Naive thymus-derived CD4-positive, alpha-beta T cell (primary cell): ENCODE data around the gene DRC7. TPM values are rescaled to one million over a fixed set of nuclear protein-coding genes. Genes with fewer than 3 reads are reported as not detected.

ENCODE experiments used
- ATAC-seq: fragments of 150-1000 bp; cut with Tn5 transposase; 2 replicates; pipeline ENCODE4 v1.10.0; 2021; ENCODE audit warnings: mild to moderate bottlenecking, moderate library complexity
- CTCF ChIA-PET: fragments of 350-600 bp; sonication (Branson Sonifier 250); formaldehyde crosslinking; loops from one replicate; lab custom pipeline; 2021; ENCODE audit warnings: antibody characterized with exemption; lab: Charles Lee
- POLR2A ChIA-PET: fragments of 350-600 bp; sonication (Branson Sonifier 250); formaldehyde crosslinking; loops from one replicate; lab custom pipeline; 2021; ENCODE audit warnings: antibody characterized with exemption, inconsistent platforms; lab: Charles Lee
- DNase-seq, 9 donors: peaks; one replicate each; pipeline versions ENCODE4 v3.0.0 to v3.0.0-alpha.2; 2020 to 2022; ENCODE audit warnings: mixed read lengths in 1 of 9
- H3K27ac ChIP-seq: one replicate; pipeline ENCODE4 v1.7.0; 2013; ENCODE audit warnings: mild to moderate bottlenecking, low read depth, low read length, moderate library complexity
- H3K27me3 ChIP-seq, 2 donors: one replicate each; pipeline ENCODE4 v1.7.0; 2013; ENCODE audit warnings: low read length in 2 of 2, mild to moderate bottlenecking in 2 of 2, moderate library complexity in 2 of 2; ENCODE audit not compliant: control insufficient read depth in 2 of 2, insufficient read depth in 2 of 2
- H3K36me3 ChIP-seq, 3 experiments: 1 replicate in 2 of 3; 2 replicates in 1 of 3; pipeline ENCODE4 v1.7.0; 2013; ENCODE audit warnings: low read length in 3 of 3, mild to moderate bottlenecking in 3 of 3, moderate library complexity in 1 of 3; ENCODE audit not compliant: insufficient read depth in 3 of 3, control insufficient read depth in 2 of 3
- H3K4me1 ChIP-seq, 2 donors: one replicate each; pipeline ENCODE4 v1.7.0; 2013; ENCODE audit warnings: low read length in 2 of 2, mild to moderate bottlenecking in 2 of 2, moderate library complexity in 1 of 2; ENCODE audit not compliant: control insufficient read depth in 2 of 2, insufficient read depth in 2 of 2
- H3K4me3 ChIP-seq: 2 replicates; pipeline ENCODE4 v1.7.0; 2013; ENCODE audit warnings: mild to moderate bottlenecking, low read length
- H3K9me3 ChIP-seq, 3 experiments: 1 replicate in 2 of 3; 2 replicates in 1 of 3; pipeline ENCODE4 v1.7.0; 2013; ENCODE audit warnings: low read length in 3 of 3; ENCODE audit not compliant: control insufficient read depth in 2 of 3
- H3K27ac Mint-ChIP-seq, 9 donors: one replicate each; pipeline ENCODE4 v1.8.0; 2020 to 2022; ENCODE audit warnings: mixed read lengths in 9 of 9, mild to moderate bottlenecking in 8 of 9, moderate library complexity in 5 of 9, inconsistent platforms in 2 of 9
- H3K27me3 Mint-ChIP-seq, 5 donors: one replicate each; pipeline ENCODE4 v1.8.0; 2021 to 2022; ENCODE audit warnings: mixed read lengths in 5 of 5, mild to moderate bottlenecking in 1 of 5
- H3K36me3 Mint-ChIP-seq, 5 donors: one replicate each; pipeline ENCODE4 v1.8.0; 2020 to 2022; ENCODE audit warnings: mixed read lengths in 5 of 5, mild to moderate bottlenecking in 3 of 5, inconsistent platforms in 1 of 5
- H3K4me1 Mint-ChIP-seq, 7 donors: one replicate each; pipeline ENCODE4 v1.8.0; 2020 to 2022; ENCODE audit warnings: mixed read lengths in 7 of 7, mild to moderate bottlenecking in 3 of 7, inconsistent platforms in 1 of 7
- H3K4me3 Mint-ChIP-seq, 10 donors: one replicate each; pipeline ENCODE4 v1.8.0; 2020 to 2022; ENCODE audit warnings: mild to moderate bottlenecking in 10 of 10, mixed read lengths in 10 of 10, moderate library complexity in 6 of 10, inconsistent platforms in 2 of 10
- H3K9me3 Mint-ChIP-seq, 11 donors: one replicate each; pipeline ENCODE4 v1.8.0; 2020 to 2022; ENCODE audit warnings: mixed read lengths in 11 of 11, mild to moderate bottlenecking in 4 of 11, inconsistent platforms in 1 of 11, moderate library complexity in 1 of 11
- intact Hi-C, 2 donors: fragments of 100-400 bp; cut with micrococcal nuclease; formaldehyde crosslinking; loops; one replicate each; pipeline ENCODE4 v1.15.1; 2023
- polyA plus RNA-seq, 2 donors: library from polyadenylated mRNA; unstranded; fragments of 300-500 nt; fragmentation: Illumina TruSeq; gene quantifications; one replicate each; pipeline ENCODE4 v1.2.3, GENCODE V29; 2021
- total RNA-seq, 6 experiments: library from RNA in 5 of 6; stranded (reverse) in 5 of 6; gene quantifications; 1 replicate in 5 of 6; 2 replicates in 1 of 6; pipeline ENCODE4 v1.2.3 and lab custom pipeline; 2021 to 2026

The DRC7 gene
- total and polyA plus RNA-seq, 7 experiments from 2014 or later = not detected

DNA sequence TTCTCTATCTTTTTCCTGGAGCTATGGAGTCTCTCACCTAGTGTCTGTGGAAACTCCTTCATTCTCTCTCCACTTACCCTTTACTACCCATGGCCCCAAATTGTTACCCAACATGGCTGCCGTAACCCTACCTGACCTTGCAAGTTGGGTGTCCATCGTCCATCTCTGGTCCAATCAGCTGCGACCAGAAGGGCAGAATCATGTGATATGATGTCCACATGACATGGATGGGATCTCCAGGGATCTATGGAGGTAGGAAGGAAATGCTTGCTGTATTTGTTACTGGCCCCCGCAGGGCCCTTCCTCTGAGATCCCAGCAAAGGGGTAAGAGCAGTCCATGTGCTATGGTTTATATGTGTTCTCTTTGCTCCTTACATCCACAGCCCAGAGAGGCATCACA, 8.0 kb upstream of the DRC7 start:
- Mint-ChIP-seq H3K27me3 (no peaks in the 10 kb centered on the region), H3K4me1 (peaks cover 12 to 20% (median 16%) of the 10 kb centered on the region in 7 donors), H3K27ac (no peak overlapping the region), H3K9me3 (no peaks in the 10 kb centered on the region), H3K36me3 (no peaks in the 10 kb centered on the region), H3K4me3 (no peak overlapping the region)
- no peaks in the 10 kb centered on the region for H3K36me3 ChIP-seq
- ATAC-seq (no peak), DNase-seq (no peak)
- no peaks in the 10 kb centered on the region for H3K9me3 ChIP-seq
- H3K27me3 ChIP-seq = no peaks in the 10 kb centered on the region
- intact Hi-C loops = no loop called here
- ChIA-PET CTCF (interaction anchor here (1.1 kb wide), 1 partner anchor 820 kb away, joined by 3 read pairs; no protein-coding TSS in a partner anchor), POLR2A (no interaction called here)
- no peak overlapping the region for H3K27ac ChIP-seq
- no peak overlapping the region for H3K4me3 ChIP-seq
- H3K4me1 ChIP-seq = peaks cover 10 to 12% of the 10 kb centered on the region in 2 donors

DNA sequence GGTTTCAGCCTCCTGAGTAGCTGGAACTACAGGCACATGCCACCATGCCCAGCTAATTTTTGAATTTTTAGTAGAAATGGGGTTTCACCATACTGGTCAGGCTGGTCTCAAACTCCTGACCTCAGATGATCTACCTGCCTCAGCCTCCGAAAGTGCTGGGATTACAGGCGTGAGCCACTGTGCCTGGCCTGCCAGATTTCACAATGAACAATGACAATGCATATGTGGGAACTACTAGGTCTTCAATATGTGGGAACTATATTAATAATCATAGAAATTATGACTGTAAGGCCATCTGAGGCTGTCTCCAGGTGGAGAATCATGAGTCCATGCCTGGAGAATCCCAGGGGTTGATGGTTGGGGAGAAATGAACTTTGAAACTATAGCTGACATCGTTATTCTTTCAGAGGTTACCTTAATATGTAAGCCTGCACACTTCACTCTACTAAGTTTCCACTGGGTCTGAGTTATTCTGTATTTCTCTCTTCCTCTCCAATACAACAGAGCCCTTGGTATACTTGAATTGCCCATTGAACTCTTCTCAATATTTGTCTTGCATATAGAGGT, 7.2 kb upstream of the DRC7 start:
- CTCF ChIA-PET = interaction anchor here (1.1 kb wide), 1 partner anchor 821 kb away, joined by 3 read pairs; no protein-coding TSS in a partner anchor
- H3K4me1 Mint-ChIP-seq = peaks cover 12 to 20% (median 16%) of the 10 kb centered on the region in 7 donors
- no peaks in the 10 kb centered on the region for H3K36me3 ChIP-seq
- ATAC-seq (no peak), DNase-seq (no peak)
- POLR2A ChIA-PET = no interaction called here
- peak overlapping the region in 8 of 9 donors; percentile 10 to 82 (median 50) for H3K27ac Mint-ChIP-seq
- H3K36me3 Mint-ChIP-seq = no peaks in the 10 kb centered on the region
- no peak overlapping the region for H3K4me3 Mint-ChIP-seq
- H3K27me3 ChIP-seq = no peaks in the 10 kb centered on the region
- peaks cover 10 to 12% of the 10 kb centered on the region in 2 donors for H3K4me1 ChIP-seq
- intact Hi-C loops = no loop called here
- no peak overlapping the region for H3K4me3 ChIP-seq
- peaks cover 0 to 3% (median 0%) of the 10 kb centered on the region in 5 donors for H3K27me3 Mint-ChIP-seq
- H3K27ac ChIP-seq = no peak overlapping the region
- no peaks in the 10 kb centered on the region for H3K9me3 Mint-ChIP-seq
- no peaks in the 10 kb centered on the region for H3K9me3 ChIP-seq

DNA sequence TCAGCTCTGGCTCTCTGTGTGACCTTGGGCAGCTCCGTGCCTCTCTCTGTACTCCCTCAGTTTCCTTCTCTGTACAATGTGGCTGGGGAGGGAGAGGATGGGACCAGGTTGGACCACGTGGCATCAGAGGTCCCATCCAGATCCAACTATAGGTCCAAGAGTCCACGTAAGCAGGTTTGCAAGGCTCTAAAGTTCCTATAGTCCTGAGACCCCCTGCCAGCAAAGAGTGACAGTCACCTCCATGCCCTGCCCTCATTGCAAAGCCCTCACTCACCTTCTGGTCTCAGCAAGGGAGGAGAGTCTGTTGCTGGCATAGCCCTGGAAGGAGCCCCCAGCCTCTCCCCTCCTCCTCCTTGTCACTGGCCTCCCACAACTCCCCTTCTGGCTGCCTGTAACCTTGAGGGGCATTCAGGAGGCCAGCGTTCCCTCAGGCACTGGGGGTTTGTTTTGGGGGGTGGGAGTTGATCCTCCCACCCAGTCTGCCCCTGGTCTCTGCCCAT, 6.1 kb upstream of the DRC7 start:
- ChIA-PET POLR2A (no interaction called here), CTCF (no interaction called here)
- H3K4me3 ChIP-seq = no peak overlapping the region
- DNase-seq (no peak), ATAC-seq (no peak)
- Mint-ChIP-seq H3K9me3 (no peaks in the 10 kb centered on the region), H3K4me3 (no peak overlapping the region), H3K27me3 (peaks cover 0 to 9% (median 0%) of the 10 kb centered on the region in 5 donors), H3K36me3 (no peaks in the 10 kb centered on the region), H3K27ac (peak overlapping the region; percentile 24 to 91 (median 88)), H3K4me1 (peaks cover 12 to 20% (median 16%) of the 10 kb centered on the region in 7 donors)
- H3K4me1 ChIP-seq = peaks cover 10 to 12% of the 10 kb centered on the region in 2 donors
- intact Hi-C loops = no loop called here
- H3K27ac ChIP-seq = no peak overlapping the region
- H3K9me3 ChIP-seq = no peaks in the 10 kb centered on the region
- H3K27me3 ChIP-seq = no peaks in the 10 kb centered on the region
- H3K36me3 ChIP-seq = no peaks in the 10 kb centered on the region

- no peak overlapping the region for H3K4me3 ChIP-seq
- Mint-ChIP-seq H3K4me3 (peak overlapping the region; percentile 34 to 83 (median 63)), H3K9me3 (no peaks in the 10 kb centered on the region), H3K4me1 (peaks cover 12 to 20% (median 16%) of the 10 kb centered on the region in 7 donors), H3K36me3 (no peaks in the 10 kb centered on the region), H3K27me3 (peaks cover 0 to 9% (median 0%) of the 10 kb centered on the region in 5 donors), H3K27ac (peak overlapping the region; percentile 86 to 91 (median 90))
- ATAC-seq (no peak), DNase-seq (no peak)
- H3K4me1 ChIP-seq = peaks cover 10 to 12% of the 10 kb centered on the region in 2 donors
- peak overlapping the region; percentile 56 for H3K27ac ChIP-seq
- ChIA-PET POLR2A (interaction anchor here (0.5 to 1.6 kb wide), 2 partner anchors 46 to 547 kb away, joined by 3 to 6 read pairs; partner anchors contain the start of gene KATNB1), CTCF (no interaction called here)
- H3K36me3 ChIP-seq = no peaks in the 10 kb centered on the region
- no peaks in the 10 kb centered on the region for H3K27me3 ChIP-seq
- no peaks in the 10 kb centered on the region for H3K9me3 ChIP-seq
- intact Hi-C loops = loop anchor here in 1 of 2 donors (1.0 kb wide), 1 partner anchor 46 kb away; the partner anchor contains the start of gene KATNB1
These were observed 5.4 kb upstream of the DRC7 start for GRCh38 chr16:57688987-57689761.

- Mint-ChIP-seq H3K9me3 (no peaks in the 10 kb centered on the region), H3K27me3 (peaks cover 0 to 9% (median 0%) of the 10 kb centered on the region in 5 donors), H3K36me3 (no peaks in the 10 kb centered on the region), H3K27ac (peak overlapping the region; percentile 86 to 91 (median 90)), H3K4me1 (peaks cover 13 to 26% (median 17%) of the 10 kb centered on the region in 7 donors), H3K4me3 (peak overlapping the region; percentile 25 to 83 (median 61))
- H3K4me3 ChIP-seq = no peak overlapping the region
- POLR2A ChIA-PET = interaction anchor here (0.5 to 1.6 kb wide), 2 partner anchors 45 to 548 kb away, joined by 3 to 6 read pairs; partner anchors contain the start of gene KATNB1
- peaks cover 10 to 12% of the 10 kb centered on the region in 2 donors for H3K4me1 ChIP-seq
- no peaks in the 10 kb centered on the region for H3K9me3 ChIP-seq
- DNase-seq (peak in 8 of 9 donors; percentile 39 to 72 (median 59)), ATAC-seq (peak; percentile 86)
- peak overlapping the region; percentile 56 for H3K27ac ChIP-seq
- no peaks in the 10 kb centered on the region for H3K27me3 ChIP-seq
- CTCF ChIA-PET = interaction anchor here (0.9 kb wide), 1 partner anchor 41 kb away, joined by 3 read pairs; no protein-coding TSS in a partner anchor
- no peaks in the 10 kb centered on the region for H3K36me3 ChIP-seq
- intact Hi-C loops = loop anchor here (1.0 to 5.0 kb wide), 2 partner anchors 45 to 47 kb away; partner anchors contain the start of gene KATNB1 (in 2 of the 2)
These were observed 4.6 kb upstream of the DRC7 start for GRCh38 chr16:57689762-57690558.
